Adipose tissue (tissue), 3 donors: ENCODE data around the gene HCST. TPM values are rescaled to one million over a fixed set of nuclear protein-coding genes. Genes with fewer than 3 reads are reported as not detected.
A peak's percentile ranks its signal among the peaks of the same experiment; 100 is the strongest.
"Not testable (repeated sequence)": the region's sequence is repeated elsewhere in the genome, so short reads cannot be mapped to it uniquely, and the experiment has no call there.

Experiments used
- H3K27ac ChIP-seq: one replicate; pipeline ENCODE4 v1.5.1; 2013; ENCODE audit warnings: low read depth, low read length
- WGBS, 3 donors: extraction: QIAGEN DNeasy Blood & Tissue Kit; methylation state at CpG; one replicate each; pipeline ENCODE4 v1.1.7; 2013; 5-methylcytosine and 5-hydroxymethylcytosine counted together
- polyA plus RNA-seq, 3 donors: library from polyadenylated mRNA; stranded (reverse); fragments of 200-250 nt; gene quantifications; one replicate each; pipeline ENCODE4 v1.2.3, GENCODE V29; 2013
- donor health status: healthy with polysubstance abuse.
- donor health status: Bipolar disorder and iron deficiency.
- donor health status: healthy.

HCST gene, protein sequence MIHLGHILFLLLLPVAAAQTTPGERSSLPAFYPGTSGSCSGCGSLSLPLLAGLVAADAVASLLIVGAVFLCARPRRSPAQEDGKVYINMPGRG
- 10 to 100 TPM in 1 of 3 donors, 1 to 10 TPM in 2; 4.1 to 21.1 (median 6.6) TPM for polyA plus RNA-seq

DNA sequence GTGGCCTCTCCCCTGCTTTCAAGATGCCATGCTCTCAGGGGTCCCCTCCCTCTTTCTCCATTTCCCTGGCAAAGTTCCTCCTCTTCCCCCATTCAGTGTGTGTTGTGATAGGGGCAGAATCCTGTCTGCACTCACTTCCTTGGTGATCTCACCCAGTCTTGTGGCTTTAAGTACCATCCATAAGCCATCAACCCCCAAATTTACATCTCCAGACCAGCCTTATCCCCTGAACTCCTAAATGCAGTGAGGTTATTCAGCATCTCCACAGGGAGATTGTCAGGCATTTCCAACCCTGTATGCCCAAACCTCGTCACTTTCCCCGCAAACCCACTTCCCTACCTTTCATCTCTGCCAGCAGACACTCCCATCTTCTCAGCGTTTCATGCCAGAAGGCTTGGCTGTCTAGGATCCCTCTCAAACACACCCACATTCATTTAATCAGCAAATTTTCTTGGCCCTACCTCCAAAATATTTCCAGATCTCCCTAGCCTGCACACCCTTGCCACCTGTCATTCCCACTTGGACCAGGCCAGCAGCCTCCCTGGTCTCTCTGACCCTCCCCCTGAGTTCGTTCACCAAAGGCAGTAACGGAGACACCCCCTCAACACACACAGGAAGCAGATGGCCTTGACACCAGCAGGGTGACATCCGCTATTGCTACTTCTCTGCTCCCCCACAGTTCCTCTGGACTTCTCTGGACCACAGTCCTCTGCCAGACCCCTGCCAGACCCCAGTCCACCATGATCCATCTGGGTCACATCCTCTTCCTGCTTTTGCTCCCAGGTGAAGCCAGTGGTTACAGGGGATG, at the start of gene HCST:
TSS of gene HCST (plus strand) at position 676 of the 808 bp plus-strand sequence. CDS start at position 741, 65 bp downstream.
- H3K27ac ChIP-seq: peak within 1 kb of the TSS; percentile 67
- 10 to 55% (median 18%) methylated on average over 6 of the region's 6 CpGs for WGBS, 3 donors

DNA sequence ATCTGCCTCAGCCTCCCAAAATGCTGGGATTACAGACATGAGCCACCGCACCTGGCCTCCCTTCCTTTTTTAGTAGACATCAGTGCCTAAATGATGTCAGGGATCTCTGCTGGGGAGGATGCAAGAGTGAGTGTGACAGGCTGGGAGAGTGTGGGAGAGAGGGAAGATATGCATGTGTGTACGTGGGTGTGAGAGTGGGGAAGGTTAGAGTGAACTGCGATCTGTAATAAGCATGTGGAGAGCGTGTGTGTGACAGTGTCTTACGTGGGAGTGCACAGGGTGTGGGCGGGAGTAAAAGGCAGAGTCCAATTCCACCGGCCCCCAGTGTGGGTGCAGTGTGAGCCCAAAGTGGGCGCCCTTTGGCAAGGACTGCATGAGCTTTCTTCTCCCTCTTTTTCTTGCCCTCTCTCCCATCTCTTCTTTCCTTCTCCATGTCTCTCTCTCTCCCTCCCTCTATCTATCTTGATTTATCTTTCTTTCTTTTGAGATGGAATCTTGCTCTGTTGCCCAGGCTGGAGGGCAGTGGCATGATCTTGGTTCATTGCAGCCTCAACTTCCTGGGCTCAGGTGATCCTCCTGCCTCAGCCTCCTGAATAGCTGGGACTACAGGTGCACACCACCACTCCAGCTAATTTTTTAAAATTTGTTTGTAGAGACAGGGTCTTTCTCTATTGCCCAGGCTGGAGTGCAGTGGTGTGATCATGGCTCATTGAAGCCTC, 49.1 kb upstream of the HCST start:
- WGBS, 3 donors: 43 to 58% (median 45%) methylated on average over 8 of the region's 8 CpGs
- H3K27ac ChIP-seq: no peak overlapping the region

DNA sequence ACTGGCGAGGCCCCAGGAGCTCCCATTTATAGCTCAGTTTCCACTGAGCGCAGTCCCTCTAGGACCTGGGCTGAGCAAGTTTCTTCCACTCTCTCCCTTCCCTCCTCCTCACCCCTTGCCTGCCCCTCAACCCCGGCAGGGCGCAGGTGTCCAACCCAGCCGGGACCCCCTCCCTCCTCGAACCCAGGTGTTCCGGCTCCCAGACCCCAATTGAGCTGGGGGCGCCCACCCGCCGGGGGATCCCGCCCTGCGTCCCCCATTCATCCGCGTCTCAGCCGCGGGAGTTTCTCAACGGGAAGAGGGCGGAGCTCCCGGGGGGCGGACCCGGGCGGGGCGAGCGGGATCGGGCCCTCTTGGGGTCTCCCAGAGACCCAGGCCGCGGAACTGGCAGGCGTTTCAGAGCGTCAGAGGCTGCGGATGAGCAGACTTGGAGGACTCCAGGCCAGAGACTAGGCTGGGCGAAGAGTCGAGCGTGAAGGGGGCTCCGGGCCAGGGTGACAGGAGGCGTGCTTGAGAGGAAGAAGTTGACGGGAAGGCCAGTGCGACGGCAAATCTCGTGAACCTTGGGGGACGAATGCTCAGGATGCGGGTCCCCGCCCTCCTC, 45.7 kb upstream of the HCST start, which contains the start of gene KIRREL2:
TSS of gene KIRREL2 (plus strand) at position 366 of the 604 bp plus-strand sequence. CDS start at position 575, 209 bp downstream.
- no peak within 1 kb of the TSS for H3K27ac ChIP-seq
- WGBS, 3 donors: 1 to 2% (median 1%) methylated on average over 38 to 42 of the region's 42 CpGs

DNA sequence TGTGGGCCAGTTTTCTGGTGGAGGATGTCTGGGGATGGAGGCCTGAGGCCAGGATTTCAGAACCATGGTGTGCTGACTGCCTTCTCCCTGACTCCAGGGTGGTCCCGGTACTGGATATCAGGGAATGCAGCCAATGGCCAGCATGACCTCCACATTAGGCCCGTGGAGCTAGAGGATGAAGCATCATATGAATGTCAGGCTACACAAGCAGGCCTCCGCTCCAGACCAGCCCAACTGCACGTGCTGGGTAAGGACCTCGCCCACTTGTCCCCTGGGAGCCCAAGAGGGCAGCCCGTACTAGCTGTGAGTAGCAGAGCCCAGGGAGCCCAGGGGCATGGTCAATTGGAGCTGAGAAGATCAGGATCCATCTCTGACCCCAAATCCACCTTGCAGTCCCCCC, 44.0 kb upstream of the HCST start:
- H3K27ac ChIP-seq: no peak overlapping the region
- 56 to 82% (median 79%) methylated on average over 6 of the region's 6 CpGs for WGBS, 3 donors

DNA sequence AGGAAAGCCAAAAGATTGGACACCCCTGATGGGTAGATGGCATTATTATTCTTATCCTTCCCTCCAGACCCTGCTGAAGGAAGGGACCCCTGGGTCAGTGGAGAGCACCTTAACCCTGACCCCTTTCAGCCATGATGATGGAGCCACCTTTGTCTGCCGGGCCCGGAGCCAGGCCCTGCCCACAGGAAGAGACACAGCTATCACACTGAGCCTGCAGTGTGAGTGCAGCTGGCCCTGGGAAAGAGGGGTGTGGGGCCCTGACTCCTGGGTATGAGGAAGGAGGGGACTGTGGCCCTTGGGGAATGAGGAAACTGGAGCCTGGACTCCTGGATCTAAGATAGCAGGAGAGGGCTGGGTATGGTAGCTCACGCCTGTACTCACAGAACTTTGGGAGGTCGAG, 42.9 kb upstream of the HCST start:
- 24 to 71% (median 67%) methylated on average over 4 of the region's 4 CpGs for WGBS, 3 donors

DNA sequence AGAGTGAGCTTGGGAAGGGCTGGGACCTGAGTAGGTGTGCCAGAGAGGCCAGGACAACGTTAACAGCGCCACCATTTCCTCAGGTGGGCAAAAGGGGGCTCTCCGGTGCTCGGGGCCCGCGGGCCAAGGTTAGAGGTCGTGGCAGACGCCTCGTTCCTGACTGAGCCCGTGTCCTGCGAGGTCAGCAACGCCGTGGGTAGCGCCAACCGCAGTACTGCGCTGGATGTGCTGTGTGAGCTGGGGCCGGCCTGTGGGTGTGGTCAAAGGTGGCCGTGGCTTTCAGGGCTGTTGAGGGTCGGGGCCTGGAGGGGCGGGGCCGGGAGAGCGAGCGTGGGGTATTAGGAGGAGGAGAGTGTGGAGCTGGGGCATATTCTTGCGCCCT, 41.9 kb upstream of the HCST start:
- WGBS, 3 donors: 23 to 27% (median 24%) methylated on average over 23 to 24 of the region's 24 CpGs
- H3K27ac ChIP-seq: no peak overlapping the region

More for the DNA sequence above, 42.9 kb upstream of the HCST start:
- no peak overlapping the region for H3K27ac ChIP-seq

DNA sequence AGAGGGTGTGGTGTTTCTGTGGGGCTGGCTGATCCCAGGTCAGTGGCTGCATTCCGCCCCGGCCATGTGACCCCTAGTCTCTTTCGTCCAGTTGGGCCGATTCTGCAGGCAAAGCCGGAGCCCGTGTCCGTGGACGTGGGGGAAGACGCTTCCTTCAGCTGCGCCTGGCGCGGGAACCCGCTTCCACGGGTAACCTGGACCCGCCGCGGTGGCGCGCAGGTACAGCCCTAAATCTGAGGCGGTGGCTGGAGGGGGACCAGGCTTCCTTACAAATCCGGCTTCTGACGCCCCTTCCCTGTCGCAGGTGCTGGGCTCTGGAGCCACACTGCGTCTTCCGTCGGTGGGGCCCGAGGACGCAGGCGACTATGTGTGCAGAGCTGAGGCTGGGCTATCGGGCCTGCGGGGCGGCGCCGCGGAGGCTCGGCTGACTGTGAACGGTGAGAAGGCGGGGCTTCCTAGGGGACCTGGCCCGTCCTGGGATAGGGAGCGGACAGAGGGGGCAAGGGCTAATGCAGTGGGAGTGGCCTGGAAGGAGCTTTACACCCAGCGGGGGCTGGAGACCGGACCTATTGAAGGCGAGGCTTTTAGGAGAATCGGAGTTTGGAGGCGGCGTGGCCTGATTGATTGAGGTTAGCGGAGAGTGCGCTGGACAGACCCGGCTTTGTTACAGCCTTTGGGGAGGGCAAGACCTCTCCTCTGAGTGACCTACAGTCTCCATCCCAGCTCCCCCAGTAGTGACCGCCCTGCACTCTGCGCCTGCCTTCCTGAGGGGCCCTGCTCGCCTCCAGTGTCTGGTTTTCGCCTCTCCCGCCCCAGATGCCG, 41.3 kb upstream of the HCST start:
- H3K27ac ChIP-seq: no peak overlapping the region
- WGBS, 3 donors: 13 to 34% (median 18%) methylated on average over 54 to 55 of the region's 55 CpGs

DNA sequence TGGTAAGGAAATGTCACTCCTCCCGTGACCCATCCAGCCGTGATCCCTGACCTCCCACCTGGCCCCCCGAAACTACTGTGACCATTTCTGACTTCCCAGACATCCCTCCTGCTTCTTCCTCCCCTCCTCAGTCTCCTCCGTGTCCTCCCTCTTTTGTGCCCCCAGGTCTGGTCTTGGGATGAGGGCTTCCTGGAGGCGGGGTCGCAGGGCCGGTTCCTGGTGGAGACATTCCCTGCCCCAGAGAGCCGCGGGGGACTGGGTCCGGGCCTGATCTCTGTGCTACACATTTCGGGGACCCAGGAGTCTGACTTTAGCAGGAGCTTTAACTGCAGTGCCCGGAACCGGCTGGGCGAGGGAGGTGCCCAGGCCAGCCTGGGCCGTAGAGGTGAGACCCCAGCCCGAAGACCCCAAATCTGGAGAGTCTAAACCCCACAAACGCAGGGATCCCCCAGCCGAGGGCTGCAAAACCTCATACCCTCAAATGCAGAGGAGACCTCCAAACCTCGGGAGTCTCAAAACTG, 40.6 kb upstream of the HCST start:
- 51 to 68% (median 54%) methylated on average over 19 of the region's 19 CpGs for WGBS, 3 donors
- H3K27ac ChIP-seq: no peak overlapping the region

DNA sequence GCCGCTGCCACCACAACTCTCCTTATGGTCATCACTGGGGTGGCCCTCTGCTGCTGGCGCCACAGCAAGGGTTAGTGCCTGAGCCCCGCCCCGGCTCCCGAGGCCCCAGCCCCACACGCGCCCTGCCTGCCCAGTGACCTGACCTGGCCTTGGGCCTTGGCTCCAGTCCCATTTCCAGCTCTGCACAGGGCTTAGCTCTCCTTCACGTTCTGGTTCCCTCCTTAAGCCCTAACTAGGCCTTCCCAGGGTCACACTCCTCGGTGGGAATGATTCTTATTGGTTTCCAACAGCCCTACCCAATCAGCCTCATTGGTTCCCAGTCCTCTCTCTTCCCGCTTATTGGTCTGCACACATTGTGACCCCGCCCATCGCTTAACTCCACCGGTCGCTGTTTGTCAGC, 39.8 kb upstream of the HCST start:
- H3K27ac ChIP-seq: no peak overlapping the region
- 51 to 81% (median 79%) methylated on average over 14 of the region's 14 CpGs for WGBS, 3 donors

DNA sequence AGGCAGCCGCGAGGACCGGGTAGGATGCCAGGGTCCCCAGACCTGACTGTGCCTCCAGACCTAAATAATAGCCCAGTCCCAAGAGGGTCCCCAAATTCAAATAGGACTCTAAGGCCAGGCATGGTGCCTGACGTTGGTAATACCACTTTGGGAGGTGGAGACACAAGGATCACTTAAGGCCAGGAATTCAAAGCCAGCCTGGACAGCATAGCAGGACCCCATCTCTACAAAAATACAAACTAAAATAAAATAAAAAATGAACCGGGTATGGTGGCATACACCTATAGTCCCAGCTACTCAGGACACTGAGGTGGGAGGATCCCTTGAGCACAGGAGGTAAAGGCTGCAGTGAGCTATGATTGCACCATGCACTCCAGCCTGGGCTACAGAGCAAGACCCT, 39.3 kb upstream of the HCST start:
- no peak overlapping the region for H3K27ac ChIP-seq
- WGBS, 3 donors: 85 to 88% (median 87%) methylated on average over 5 of the region's 5 CpGs

DNA sequence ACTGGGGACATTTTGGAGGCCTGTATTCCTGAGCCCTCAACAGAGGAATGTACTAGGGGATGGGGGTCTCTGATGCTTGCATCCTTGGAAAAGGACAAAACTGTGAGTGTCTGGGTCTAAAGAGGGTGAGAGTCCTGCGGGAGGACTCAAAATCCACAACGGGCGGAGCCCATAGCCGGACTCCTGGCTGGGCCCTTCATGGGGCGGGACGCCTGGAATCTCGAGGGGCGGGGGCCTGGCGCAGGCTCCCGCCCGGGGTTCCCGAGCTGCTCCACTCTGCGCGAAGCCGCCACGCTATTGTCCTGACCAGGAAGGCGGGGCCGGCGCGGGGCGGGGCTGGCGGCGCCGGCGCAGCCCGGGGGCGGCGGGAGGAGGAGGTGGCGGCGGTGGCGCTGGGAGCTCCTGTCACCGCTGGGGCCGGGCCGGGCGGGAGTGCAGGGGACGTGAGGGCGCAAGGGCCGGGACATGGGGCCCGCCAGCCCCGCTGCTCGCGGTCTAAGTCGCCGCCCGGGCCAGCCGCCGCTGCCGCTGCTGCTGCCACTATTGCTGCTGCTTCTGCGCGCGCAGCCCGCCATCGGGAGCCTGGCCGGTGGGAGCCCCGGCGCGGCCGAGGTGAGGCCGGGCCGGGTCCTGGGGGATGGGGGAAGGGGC, 34.0 kb upstream of the HCST start, which contains the start of gene APLP1:
TSS of gene APLP1 (plus strand) at position 403 of the 651 bp plus-strand sequence. CDS start at position 466, 63 bp downstream.
- 0 to 2% (median 0%) methylated on average over 26 to 59 of the region's 60 CpGs for WGBS, 3 donors

DNA sequence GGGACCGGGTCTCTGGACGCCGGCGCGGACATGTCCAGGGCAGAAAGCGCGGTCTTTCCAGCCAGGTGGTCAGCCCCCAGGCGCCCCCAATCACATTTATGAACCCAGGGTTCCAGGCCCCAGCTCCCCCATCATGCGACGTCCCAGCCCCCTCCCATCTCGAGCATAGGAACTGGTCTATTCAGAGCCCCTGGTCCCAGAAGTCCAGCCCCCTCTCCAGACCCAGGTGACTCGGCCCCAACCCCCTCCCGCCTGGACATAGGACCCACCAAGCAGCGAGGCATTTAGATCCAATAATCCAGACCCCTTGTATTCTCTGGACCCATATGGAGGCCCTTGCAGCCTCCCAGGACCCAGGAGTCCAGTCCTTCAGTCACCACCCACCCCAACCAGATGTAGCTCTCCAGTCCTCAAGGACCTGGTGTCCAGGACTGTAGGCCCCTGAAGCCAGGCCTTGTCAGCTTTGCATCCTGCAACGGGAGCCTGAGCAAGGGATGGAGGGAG, 33.5 kb upstream of the HCST start:
- H3K27ac ChIP-seq: no peak overlapping the region
- 3 to 4% (median 4%) methylated on average over 10 to 15 of the region's 15 CpGs for WGBS, 3 donors

More for the DNA sequence above, 34.0 kb upstream of the HCST start, which contains the start of gene APLP1:
- no peak within 1 kb of the TSS for H3K27ac ChIP-seq

DNA sequence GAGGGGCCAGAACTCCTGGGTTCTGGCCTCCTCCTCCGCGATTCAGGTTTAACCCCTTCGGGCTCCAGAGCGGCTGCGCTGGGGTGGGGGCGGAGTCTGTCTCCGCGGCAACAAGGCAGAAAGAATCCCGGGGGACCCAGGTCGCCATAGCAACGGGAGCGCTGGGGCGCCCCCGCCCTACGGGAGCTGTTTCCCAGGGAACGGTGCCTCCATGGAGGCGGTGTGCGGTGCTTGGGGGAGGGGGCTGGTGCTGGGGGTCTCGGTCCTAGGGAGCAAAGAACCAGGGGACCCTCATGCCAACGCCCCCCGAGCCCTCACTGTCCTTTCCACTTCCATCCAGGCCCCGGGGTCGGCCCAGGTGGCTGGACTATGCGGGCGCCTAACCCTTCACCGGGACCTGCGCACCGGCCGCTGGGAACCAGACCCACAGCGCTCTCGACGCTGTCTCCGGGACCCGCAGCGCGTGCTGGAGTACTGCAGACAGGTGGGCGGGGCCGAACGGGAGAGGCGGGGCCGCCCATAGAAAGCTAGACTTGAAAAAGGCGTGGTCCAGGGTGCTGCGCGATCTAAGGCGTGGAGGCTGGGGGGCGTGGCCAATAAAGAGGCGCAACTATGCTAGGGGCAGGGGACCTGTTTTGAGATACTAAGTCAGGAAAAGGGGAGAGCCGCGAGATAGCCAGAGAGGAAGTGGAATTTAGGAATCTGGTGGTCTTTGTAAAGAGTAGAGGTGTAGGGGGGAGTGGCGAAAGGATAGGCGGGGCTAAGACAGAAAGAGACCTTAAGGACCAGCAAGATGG, 32.8 kb upstream of the HCST start:
- no peak overlapping the region for H3K27ac ChIP-seq
- WGBS, 3 donors: 1 to 4% (median 2%) methylated on average over 51 of the region's 51 CpGs

DNA sequence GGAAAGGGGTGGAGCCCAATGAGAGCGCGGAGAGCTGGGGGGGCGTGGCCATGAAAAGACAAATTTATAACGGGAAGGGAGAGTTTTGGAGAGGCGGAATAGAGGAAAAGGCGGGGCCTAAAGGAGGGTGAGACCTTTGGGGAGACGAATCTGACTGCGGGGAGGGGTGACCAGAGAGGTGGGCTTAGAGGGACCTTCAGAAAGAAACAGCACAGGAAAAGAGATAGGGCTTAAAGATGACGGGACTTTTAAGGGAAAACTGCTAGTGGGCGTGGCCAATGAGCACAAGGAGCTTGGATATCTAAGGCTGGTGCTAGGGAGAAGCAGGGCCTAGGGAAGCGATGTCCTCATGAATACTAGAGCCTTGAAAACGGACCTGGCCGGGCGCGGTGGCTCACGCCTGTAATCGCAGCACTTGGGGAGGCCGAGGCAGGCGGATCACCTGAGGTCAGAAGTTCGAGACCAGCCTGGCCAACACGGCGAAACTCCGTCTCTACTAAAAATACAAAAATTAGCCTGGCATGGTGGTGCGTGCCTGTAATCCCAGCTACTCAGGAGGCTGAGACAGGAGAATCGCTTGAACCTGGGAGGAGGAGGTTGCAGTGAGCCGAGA, 32.1 kb upstream of the HCST start:
- 40 to 57% (median 44%) methylated on average over 26 of the region's 26 CpGs for WGBS, 3 donors
- H3K27ac ChIP-seq: not testable (repeated sequence)

DNA sequence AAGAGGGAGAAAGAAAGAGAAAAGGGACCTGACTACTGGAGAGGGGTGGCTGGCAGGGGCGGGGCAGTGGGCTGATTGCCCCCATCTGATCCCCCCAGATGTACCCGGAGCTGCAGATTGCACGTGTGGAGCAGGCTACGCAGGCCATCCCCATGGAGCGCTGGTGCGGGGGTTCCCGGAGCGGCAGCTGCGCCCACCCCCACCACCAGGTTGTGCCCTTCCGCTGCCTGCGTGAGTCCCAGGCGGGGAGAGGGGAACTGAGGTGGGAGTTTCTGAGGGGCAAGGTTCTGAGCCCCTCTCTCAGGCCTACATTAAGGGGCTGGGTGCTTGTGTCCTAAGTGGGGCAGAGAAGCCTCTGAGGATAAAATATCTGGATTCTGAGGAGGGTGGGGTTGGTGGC, 31.5 kb upstream of the HCST start:
- WGBS, 3 donors: 79 to 90% (median 85%) methylated on average over 12 of the region's 12 CpGs
- H3K27ac ChIP-seq: no peak overlapping the region

DNA sequence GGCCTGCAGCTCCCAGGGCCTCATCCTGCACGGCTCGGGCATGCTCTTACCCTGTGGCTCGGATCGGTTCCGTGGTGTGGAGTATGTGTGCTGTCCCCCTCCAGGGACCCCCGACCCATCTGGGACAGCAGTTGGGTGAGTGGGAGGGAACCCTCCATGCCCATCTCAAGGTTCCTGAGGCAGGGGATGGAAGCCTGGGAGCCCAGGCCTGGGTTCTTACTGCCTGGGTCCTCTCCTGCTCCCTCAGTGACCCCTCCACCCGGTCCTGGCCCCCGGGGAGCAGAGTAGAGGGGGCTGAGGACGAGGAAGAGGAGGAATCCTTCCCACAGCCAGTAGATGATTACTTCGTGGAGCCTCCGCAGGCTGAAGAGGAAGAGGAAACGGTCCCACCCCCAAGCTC, 30.7 kb upstream of the HCST start:
- WGBS, 3 donors: 73 to 88% (median 87%) methylated on average over 12 of the region's 12 CpGs
- H3K27ac ChIP-seq: no peak overlapping the region
